ENCODE measurements around the gene POLR3F.

DNA sequence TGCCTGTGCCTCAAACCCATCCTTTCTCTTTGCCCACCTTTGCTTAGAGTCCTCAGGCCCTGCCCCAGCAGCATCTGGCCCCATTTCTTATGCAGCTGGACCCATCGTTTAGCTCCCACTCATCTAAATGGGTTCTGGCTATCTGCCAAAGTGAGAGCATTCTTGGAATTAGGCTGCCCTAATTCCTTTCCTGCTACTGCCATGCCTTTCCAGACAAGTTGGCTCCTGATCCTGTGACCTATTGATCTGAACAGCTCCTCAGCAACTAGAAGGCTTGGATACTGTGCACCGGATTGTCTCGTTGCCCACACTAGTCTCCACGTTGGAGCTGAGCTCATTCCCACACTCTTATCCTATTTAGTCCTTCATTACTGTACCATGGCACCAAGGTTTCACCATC, 23.3 kb upstream of the POLR3F start:
- no peak for TF ChIP-seq TAF1 (IDR thresholded peaks at IDR 0.05; ENCODE audit: low read depth)
- TF ChIP-seq, protein P1, sequence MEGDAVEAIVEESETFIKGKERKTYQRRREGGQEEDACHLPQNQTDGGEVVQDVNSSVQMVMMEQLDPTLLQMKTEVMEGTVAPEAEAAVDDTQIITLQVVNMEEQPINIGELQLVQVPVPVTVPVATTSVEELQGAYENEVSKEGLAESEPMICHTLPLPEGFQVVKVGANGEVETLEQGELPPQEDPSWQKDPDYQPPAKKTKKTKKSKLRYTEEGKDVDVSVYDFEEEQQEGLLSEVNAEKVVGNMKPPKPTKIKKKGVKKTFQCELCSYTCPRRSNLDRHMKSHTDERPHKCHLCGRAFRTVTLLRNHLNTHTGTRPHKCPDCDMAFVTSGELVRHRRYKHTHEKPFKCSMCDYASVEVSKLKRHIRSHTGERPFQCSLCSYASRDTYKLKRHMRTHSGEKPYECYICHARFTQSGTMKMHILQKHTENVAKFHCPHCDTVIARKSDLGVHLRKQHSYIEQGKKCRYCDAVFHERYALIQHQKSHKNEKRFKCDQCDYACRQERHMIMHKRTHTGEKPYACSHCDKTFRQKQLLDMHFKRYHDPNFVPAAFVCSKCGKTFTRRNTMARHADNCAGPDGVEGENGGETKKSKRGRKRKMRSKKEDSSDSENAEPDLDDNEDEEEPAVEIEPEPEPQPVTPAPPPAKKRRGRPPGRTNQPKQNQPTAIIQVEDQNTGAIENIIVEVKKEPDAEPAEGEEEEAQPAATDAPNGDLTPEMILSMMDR (IDR thresholded peaks at IDR 0.05; ENCODE audit: poor library complexity, severe bottlenecking), result no peak

Measured in neural cell (in vitro differentiated cells).